Endothelial cell of umbilical vein (primary cell): ENCODE measurements around the gene PHACTR1.

Source experiments
- CTCF ChIP-seq, 2 donors: IDR thresholded peaks; 1 replicate in 1 of 2; 2 replicates in 1 of 2; pipeline ENCODE4 v1.5.1; 2011; ENCODE audit warnings: low read length in 2 of 2, mild to moderate bottlenecking in 2 of 2, moderate library complexity in 2 of 2, control low read depth in 1 of 2, inconsistent platforms in 1 of 2, low read depth in 1 of 2; ENCODE audit not compliant: insufficient read depth in 1 of 2; ENCODE audit errors: extremely low read depth in 1 of 2
- EZH2 ChIP-seq: IDR thresholded peaks from 2 replicates; pipeline ENCODE4 v1.6.1; 2012; ENCODE audit warnings: borderline replicate concordance, low read depth, mild to moderate bottlenecking, moderate library complexity, low read length, inconsistent platforms; ENCODE audit not compliant: severe bottlenecking
- FOS ChIP-seq: IDR thresholded peaks from 2 replicates; pipeline ENCODE4 v1.6.1; 2011; ENCODE audit warnings: mild to moderate bottlenecking, low read length, moderate library complexity, borderline replicate concordance; ENCODE audit not compliant: insufficient read depth
- MAX ChIP-seq: IDR thresholded peaks from 2 replicates; pipeline ENCODE4 v1.6.1; 2011; ENCODE audit not compliant: insufficient read depth, insufficient read length
- POLR2A ChIP-seq: IDR thresholded peaks from 2 replicates; pipeline ENCODE4 v1.6.1; 2012; ENCODE audit warnings: low read depth, mild to moderate bottlenecking, control low read depth, low read length

DNA sequence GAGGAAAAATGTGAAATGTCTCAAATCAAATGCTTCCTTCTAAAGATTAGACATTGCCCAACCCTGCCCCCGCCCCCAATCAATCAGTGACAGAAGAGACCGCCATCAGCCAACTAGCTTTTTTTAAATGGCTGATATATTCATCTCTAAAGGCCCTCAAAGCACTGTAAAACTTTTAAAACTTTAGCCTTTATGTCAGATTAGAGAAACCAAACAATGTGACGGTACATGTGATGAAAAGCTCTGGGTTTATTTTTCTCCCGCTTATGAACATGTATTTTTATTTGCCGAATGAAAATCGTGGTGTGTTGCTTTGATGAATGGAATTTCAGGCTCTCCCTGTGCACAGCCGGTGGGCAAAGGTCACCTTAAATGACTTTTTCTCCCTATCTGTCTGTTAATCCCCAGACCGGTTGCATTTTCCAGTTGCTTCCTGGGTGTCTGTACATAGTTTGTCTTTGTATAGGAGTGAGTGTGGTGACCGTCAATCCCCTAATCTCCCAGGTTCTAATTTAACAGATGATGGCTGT is 573.3 kb downstream of the PHACTR1 start:
- TF ChIP-seq POLR2A (no peak), CTCF (IDR thresholded peaks at IDR 0.05; ENCODE audit: extremely low read depth in 1 of 2, insufficient read depth in 1 of 2, low read depth in 1 of 2, low read length in 2 of 2) (no peak), EZH2 (no peak), MAX (no peak), FOS (no peak)
